Left lobe of liver (tissue), 2 donors: ENCODE measurements around the gene ZNF729. TPM values are rescaled to one million over a fixed set of nuclear protein-coding genes. Genes with fewer than 3 reads are reported as not detected.
"Not testable (repeated sequence)": the region's sequence is repeated elsewhere in the genome, so short reads cannot be mapped to it uniquely, and the experiment has no call there.

ENCODE experiments used
- ATAC-seq: fragments of 200-7000 bp; cut with Tn5 transposase; one replicate; pipeline ENCODE4 v1.9.1; 2020; ENCODE audit warnings: mild to moderate bottlenecking, moderate library complexity
- DNase-seq: peaks from one replicate; pipeline ENCODE4 v3.0.0-alpha.2; 2020; ENCODE audit warnings: low spot score
- total RNA-seq: library from RNA; stranded (reverse); gene quantifications from one replicate; pipeline ENCODE4 v1.2.1, GENCODE V29; 2021
- donor health status: DM: no; HTN: no; CAD: no; lungs with moderate emphysema.
- donor health status: DM: no; HTN: yes; CAD: no.

ZNF729 gene
- not detected for total RNA-seq

DNA sequence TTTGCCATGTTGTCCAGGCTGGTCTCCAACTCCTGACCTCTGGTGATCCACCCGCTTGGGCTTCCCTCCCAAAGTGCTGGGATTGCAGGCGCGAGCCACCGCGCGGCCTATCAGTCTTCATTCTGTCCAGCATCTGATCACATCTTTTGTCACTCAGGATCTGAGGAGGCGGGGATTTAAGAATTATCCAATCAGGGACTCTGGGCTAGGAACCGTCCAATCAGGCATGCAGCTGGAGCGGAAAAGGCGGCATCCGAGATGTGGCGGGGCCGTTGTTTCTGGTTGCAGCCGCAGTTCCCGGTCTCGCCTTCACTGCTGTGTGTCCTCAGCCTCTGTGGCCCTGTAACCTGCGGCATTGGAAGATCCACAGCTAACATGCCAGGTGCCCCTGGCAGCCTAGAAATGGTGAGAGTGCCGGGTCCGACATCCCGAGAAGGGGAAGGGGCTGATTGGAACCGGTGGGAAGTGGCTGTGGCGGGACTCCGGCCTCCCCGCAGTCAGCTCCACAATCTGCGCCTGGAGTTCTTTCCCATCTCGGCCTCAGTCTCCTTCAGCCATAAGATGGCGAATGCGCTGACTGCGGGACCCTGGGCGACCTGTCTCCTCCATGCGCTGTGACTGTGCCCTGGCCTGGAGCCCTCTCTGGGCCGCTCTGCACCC lies at the start of gene ZNF729:
Gene ZNF729, plus strand, starts transcription at position 291 of the 660 bp plus-strand sequence. Its CDS starts 85 bp downstream, at position 376.
- DNase-seq = no peak
- no peak for ATAC-seq

- ATAC-seq (no peak), DNase-seq (no peak)
Measured at GRCh38 chr19:22256856-22257255, 29.4 kb upstream of the ZNF729 start.

DNA sequence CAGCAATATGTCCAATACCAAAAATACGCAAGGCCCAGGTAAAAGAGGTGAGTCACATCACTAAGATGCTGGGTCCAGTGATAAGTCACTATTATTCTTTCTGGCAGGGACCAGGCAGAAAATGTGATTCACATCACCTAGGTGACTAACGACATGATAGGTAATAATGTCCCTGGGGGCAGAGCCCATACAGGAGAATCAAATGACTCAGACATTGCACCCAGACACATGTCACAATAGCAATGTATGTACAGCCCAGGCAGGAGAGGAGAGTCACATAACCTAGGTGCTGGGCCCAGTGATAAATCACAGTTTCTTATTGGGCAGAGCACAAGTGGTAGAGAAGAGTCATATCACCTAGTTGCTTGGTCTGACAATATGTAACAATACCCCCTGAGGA lies 28.9 kb upstream of the ZNF729 start:
- DNase-seq = no peak
- ATAC-seq = no peak

DNA sequence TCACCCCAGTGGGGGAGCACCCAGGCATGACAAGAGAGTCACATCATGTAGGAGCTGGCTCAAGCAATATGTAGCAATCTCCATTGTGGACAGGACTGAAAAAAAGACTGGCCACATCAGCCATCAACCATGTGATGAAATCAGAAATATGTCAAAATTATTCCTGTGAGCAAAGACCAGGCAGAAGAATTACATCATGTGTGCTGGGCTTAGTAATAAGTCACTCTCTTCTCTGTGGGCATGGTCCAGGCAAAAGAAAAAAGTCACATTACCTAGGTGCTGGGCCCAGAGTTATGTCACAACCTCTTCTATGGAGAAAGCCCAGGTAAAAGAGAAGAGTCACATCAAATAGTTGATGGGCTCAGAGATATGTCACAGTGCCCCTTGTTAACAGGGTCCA lies 28.3 kb upstream of the ZNF729 start:
- ATAC-seq = no peak
- DNase-seq = no peak

DNA sequence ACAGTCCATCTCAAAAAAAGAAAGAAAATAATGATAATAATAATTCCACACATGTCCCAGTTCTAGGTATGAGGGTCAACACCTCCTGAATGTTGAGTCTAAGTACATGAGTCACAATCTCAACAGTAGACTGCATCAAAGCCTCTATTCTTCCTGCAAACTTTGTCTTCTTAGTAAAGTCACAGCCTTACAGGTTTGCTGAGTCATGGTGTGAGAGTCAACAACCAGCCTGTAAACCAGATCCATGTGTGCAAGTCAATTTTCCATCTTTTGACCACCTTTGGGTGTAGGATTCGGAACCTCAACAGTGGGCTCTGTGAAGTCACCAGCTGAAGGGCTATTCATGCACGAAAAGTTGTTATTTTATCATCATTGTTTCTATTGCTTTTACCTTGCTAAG lies 25.7 kb upstream of the ZNF729 start:
- ATAC-seq (no peak), DNase-seq (no peak)

- ATAC-seq = no peak
- no peak for DNase-seq
Measured at GRCh38 chr19:22261596-22261995, 24.6 kb upstream of the ZNF729 start.

DNA sequence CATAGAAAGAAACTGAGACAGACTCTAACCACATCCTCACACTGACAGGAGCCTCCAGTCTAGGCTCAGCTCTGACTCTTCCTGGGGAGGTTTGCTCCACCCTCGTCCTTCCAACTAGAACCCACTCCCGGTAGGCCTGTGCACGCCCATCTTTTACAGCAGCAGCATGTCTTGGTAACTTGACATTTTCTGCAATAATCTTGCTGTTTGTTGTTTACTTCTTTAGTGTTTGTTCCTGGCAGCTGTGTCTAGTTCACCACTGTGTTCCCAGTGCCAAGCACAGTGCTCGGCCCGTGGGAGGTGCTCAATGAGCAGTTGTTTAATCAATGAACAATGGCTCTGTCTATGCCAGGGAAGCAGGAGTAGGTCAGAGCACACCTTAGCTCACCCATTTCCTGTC lies 23.1 kb upstream of the ZNF729 start:
- DNase-seq (no peak), ATAC-seq (no peak)

DNA sequence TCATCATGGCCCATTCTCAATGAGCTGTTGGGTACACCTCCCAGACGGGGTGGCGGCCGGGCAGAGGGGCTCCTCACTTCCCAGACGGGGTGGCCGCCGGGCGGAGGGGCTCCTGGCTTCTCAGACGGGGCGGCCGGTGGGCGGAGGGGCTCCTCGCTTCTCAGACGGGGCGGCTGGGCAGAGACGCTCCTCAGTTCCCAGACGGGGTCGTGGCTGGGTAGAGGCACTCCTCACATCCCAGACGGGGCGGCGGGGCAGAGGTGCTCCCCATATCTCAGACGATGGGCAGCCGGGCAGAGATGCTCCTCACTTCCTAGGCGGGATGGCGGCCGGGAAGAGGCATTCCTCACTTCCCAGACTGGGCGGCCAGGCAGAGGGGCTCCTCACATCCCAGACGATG lies 35.3 kb downstream of the ZNF729 start:
- not testable (repeated sequence) for DNase-seq, ATAC-seq

DNA sequence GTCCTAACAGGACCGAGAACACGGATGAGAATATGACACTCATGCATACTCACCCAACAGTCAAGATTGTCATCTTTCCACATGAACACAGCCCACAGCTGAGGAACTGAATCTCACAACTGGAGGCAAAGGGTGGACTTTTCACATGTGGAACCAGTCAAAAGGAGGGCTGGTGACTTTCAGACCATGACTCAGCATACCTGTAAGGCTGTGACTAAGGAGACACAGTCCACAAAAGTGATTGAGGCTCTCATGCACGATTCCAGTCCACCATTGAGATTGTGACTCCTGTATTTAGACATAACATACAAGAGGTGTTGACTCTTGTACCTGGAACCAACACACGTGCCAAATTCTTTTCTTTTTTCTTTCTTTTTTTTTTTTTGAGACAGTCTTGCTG lies 40.0 kb downstream of the ZNF729 start:
- DNase-seq = no peak
- no peak for ATAC-seq

DNA sequence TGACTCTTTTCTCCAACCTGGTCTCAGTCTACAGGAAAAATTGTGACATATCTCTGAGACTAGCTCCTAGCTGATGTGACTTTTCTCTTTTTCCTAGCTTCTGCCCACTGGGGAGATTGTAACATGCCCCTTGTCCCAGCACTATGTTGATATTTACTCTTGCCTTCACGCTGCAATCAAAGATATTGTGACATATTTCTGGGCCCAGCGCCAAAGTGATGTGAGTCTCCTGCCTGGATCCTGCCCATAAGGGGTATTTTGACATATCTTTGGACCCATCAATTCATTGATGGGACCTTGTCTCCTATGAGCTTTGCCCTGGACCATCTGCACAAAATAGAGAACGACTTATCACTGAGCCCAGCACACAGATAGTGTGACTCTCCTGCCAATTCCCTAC lies 41.1 kb downstream of the ZNF729 start:
- ATAC-seq = no peak
- no peak for DNase-seq

DNA sequence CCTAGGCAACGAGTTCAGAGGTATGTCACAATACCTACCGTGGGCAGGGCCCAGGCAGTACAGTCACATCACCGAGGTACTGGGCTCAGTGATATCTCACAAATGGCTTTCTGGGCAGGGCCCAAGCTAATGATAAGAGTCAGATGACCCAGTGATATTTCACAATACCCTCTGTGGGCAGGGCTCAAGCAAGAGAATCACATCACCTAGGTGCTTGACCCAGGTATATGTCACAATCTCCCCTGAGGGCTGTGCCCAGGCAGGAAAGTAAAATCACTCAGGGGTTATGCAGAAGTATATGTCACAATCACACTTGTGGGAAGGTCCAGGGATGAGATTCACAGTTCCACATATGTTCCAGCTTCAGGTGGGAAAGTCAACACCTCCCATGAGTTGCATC lies 45.3 kb downstream of the ZNF729 start:
- DNase-seq (peak; percentile 16), ATAC-seq (no peak)

GRCh38 chr19:22332924-22333323 lies 46.7 kb downstream of the ZNF729 start:
- no peak for ATAC-seq

GRCh38 chr19:22335716-22336115 lies 49.5 kb downstream of the ZNF729 start:
- DNase-seq = no peak
- ATAC-seq = no peak

More at GRCh38 chr19:22332924-22333323, 46.7 kb downstream of the ZNF729 start:
- DNase-seq = no peak

DNA sequence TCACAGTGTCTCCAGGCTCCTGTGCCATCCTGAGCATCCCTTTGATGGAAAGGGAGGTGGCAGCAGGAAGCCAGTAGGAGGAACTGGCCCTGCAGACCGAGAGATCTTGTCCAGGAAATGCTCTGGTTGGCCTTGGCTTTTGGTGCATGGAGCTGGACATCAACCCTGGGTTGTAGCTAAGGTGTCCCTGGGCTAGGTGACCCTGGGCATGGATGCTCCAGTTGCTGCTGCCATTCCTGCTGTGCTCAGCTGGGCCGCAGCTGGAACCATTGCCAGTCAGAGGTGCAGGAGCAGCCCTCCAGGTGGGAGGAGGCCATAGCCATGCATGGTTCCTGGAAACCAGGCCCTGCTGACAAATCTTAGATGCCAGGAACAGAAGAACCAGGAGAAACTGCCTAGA lies 68.4 kb downstream of the ZNF729 start:
- ATAC-seq (no peak), DNase-seq (no peak)

Other genes starting within 250 kb of the ZNF729 start
- gene ZNF257, start 234.0 kb upstream of the ZNF729 start, total RNA-seq = 0.08 TPM
- 0.13 TPM for gene ZNF676, start 89.5 kb upstream of the ZNF729 start, total RNA-seq
- gene ZNF98, start 135.9 kb downstream of the ZNF729 start, total RNA-seq = not detected